ENCODE data around the gene RSRC2. TPM values are rescaled to one million over a fixed set of nuclear protein-coding genes. Genes with fewer than 3 reads are reported as not detected.
"Not testable (repeated sequence)": the region's sequence is repeated elsewhere in the genome, so short reads cannot be mapped to it uniquely, and the experiment has no call there.

Gene RSRC2
- total RNA-seq, 1 donor from 2014 or later = 104 TPM

DNA sequence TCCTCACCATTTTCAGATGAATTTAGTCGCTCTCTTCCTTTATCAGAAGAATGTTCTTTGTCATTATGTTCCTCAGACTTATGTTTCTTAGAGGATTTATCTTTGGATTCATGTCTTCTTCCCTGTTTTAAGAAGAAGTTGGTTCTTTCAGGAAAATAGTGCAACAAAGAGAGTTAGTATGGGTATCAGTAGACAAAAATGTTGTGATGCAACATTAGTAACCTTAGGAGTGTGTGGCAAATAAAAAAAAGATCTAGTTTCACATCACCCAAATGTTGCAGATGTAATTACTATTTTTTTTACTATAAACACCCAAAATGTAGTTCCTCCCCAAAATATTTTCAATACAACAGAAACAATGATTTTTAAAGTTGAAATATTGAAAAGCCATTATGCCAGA lies 7.8 kb downstream of the RSRC2 start:
- DNase-seq = no peak
- Mint-ChIP-seq H3K4me3 (ENCODE audit: unreplicated experiment) (no peak overlapping the region), H3K27me3 (ENCODE audit: unreplicated experiment) (no peaks in the 10 kb centered on the region), H3K36me3 (ENCODE audit: unreplicated experiment) (peaks cover 4% of the 10 kb centered on the region), H3K9me3 (ENCODE audit: unreplicated experiment) (peaks cover 1% of the 10 kb centered on the region), H3K27ac (ENCODE audit: unreplicated experiment) (no peak overlapping the region), H3K4me1 (ENCODE audit: low read depth, unreplicated experiment) (peaks cover 12% of the 10 kb centered on the region)
- TF ChIP-seq, protein P1, sequence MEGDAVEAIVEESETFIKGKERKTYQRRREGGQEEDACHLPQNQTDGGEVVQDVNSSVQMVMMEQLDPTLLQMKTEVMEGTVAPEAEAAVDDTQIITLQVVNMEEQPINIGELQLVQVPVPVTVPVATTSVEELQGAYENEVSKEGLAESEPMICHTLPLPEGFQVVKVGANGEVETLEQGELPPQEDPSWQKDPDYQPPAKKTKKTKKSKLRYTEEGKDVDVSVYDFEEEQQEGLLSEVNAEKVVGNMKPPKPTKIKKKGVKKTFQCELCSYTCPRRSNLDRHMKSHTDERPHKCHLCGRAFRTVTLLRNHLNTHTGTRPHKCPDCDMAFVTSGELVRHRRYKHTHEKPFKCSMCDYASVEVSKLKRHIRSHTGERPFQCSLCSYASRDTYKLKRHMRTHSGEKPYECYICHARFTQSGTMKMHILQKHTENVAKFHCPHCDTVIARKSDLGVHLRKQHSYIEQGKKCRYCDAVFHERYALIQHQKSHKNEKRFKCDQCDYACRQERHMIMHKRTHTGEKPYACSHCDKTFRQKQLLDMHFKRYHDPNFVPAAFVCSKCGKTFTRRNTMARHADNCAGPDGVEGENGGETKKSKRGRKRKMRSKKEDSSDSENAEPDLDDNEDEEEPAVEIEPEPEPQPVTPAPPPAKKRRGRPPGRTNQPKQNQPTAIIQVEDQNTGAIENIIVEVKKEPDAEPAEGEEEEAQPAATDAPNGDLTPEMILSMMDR (IDR thresholded peaks at IDR 0.05; ENCODE audit: partially characterized antibody, unreplicated experiment) = no peak

DNA sequence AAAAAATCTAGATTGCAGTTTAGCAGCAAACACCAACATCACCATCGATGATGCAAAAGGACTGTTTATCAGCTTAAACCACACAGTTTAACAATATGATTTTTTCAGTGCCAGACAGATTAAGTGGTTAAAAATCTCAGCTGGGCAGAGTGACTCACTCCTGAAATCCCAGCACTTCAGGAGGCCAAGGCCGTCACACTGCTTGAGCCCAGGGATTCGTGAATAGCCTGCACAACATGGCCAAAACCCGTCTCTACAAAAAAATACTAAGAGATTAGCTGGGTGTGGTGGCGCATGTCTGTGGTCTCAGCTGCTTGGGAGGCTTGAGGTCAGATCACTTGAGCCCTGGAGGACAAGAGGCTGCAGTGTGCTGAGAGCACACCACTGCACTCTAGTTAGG lies 8.9 kb downstream of the RSRC2 start:
- H3K4me3 Mint-ChIP-seq (ENCODE audit: unreplicated experiment) = no peak overlapping the region
- TF ChIP-seq, protein P1 (IDR thresholded peaks at IDR 0.05; ENCODE audit: partially characterized antibody, unreplicated experiment) = no peak
- H3K4me1 Mint-ChIP-seq (ENCODE audit: low read depth, unreplicated experiment) = peaks cover 3% of the 10 kb centered on the region
- no peak overlapping the region for H3K27ac Mint-ChIP-seq (ENCODE audit: unreplicated experiment)
- H3K27me3 Mint-ChIP-seq (ENCODE audit: unreplicated experiment) = no peaks in the 10 kb centered on the region
- peaks cover 4% of the 10 kb centered on the region for H3K36me3 Mint-ChIP-seq (ENCODE audit: unreplicated experiment)
- DNase-seq = no peak
- H3K9me3 Mint-ChIP-seq (ENCODE audit: unreplicated experiment) = peaks cover 1% of the 10 kb centered on the region

GRCh38 chr12:122516544-122517361 lies 10.0 kb downstream of the RSRC2 start:
- Mint-ChIP-seq H3K4me3 (ENCODE audit: unreplicated experiment) (no peak overlapping the region), H3K36me3 (ENCODE audit: unreplicated experiment) (peaks cover 4% of the 10 kb centered on the region), H3K27ac (ENCODE audit: unreplicated experiment) (no peak overlapping the region), H3K9me3 (ENCODE audit: unreplicated experiment) (peaks cover 1% of the 10 kb centered on the region), H3K4me1 (ENCODE audit: low read depth, unreplicated experiment) (no peaks in the 10 kb centered on the region), H3K27me3 (ENCODE audit: unreplicated experiment) (no peaks in the 10 kb centered on the region)
- DNase-seq = no peak
- TF ChIP-seq, protein P1 (IDR thresholded peaks at IDR 0.05; ENCODE audit: partially characterized antibody, unreplicated experiment) = no peak

- no peak for DNase-seq
- Mint-ChIP-seq H3K27ac (ENCODE audit: unreplicated experiment) (peak overlapping the region; percentile 23), H3K36me3 (ENCODE audit: unreplicated experiment) (peaks cover 4% of the 10 kb centered on the region), H3K4me1 (ENCODE audit: low read depth, unreplicated experiment) (no peaks in the 10 kb centered on the region), H3K9me3 (ENCODE audit: unreplicated experiment) (no peaks in the 10 kb centered on the region), H3K4me3 (ENCODE audit: unreplicated experiment) (no peak overlapping the region), H3K27me3 (ENCODE audit: unreplicated experiment) (no peaks in the 10 kb centered on the region)
- TF ChIP-seq, protein P1 (IDR thresholded peaks at IDR 0.05; ENCODE audit: partially characterized antibody, unreplicated experiment) = no peak
These were observed 11.5 kb downstream of the RSRC2 start for GRCh38 chr12:122515275-122515674.

DNA sequence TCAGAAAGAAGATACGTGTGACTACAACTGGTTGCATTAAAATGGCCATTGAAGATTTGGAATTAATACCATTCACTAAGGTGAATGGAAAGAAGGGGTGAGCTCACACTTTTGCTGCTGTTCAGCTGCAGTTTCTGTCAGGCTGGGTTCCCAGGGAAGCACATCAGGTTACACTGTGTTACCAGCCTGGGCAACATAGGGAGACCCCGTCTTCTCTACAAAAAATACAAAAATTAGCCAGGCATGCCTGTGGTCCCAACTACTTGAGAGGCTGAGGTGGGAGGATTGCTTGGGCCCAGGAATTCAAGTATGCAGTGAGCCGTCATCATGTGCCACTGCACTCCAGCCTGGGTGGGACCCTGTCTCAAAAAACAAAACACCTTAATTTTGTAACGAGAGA lies 13.1 kb downstream of the RSRC2 start:
- TF ChIP-seq, protein P1 (IDR thresholded peaks at IDR 0.05; ENCODE audit: partially characterized antibody, unreplicated experiment) = no peak
- Mint-ChIP-seq H3K27ac (ENCODE audit: unreplicated experiment) (no peak overlapping the region), H3K36me3 (ENCODE audit: unreplicated experiment) (peaks cover 4% of the 10 kb centered on the region), H3K4me3 (ENCODE audit: unreplicated experiment) (no peak overlapping the region), H3K9me3 (ENCODE audit: unreplicated experiment) (no peaks in the 10 kb centered on the region), H3K27me3 (ENCODE audit: unreplicated experiment) (no peaks in the 10 kb centered on the region), H3K4me1 (ENCODE audit: low read depth, unreplicated experiment) (no peaks in the 10 kb centered on the region)
- no peak for DNase-seq

DNA sequence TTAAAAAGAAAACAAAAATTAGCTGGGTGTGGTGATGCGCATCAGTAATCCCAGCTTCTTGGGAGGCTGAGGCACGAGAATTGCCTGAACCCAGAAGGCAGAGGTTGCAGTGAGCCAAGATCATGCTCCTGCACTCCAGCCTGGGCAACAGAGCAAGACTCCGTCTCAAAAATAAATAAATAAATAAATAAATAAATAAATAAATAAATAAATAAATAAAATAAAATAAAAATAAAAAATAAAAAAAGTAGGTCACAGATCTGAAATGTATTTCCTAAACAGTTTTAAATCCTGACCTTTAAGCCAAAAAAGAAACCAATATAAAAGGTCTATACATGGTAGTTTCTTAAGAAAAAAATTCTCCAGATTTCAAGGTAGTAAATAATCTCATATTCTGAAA lies 13.7 kb downstream of the RSRC2 start:
- not testable (repeated sequence) for H3K27ac Mint-ChIP-seq (ENCODE audit: unreplicated experiment); DNase-seq; H3K27me3 Mint-ChIP-seq (ENCODE audit: unreplicated experiment)

More for the DNA sequence above, 13.7 kb downstream of the RSRC2 start:
- H3K9me3 Mint-ChIP-seq (ENCODE audit: unreplicated experiment); H3K36me3 Mint-ChIP-seq (ENCODE audit: unreplicated experiment); H3K4me3 Mint-ChIP-seq (ENCODE audit: unreplicated experiment); H3K4me1 Mint-ChIP-seq (ENCODE audit: low read depth, unreplicated experiment): not testable (repeated sequence)

Measured in glutamatergic neuron (in vitro differentiated cells).